Adipose tissue (tissue), 3 donors: ENCODE results near the gene SUCLG1. TPM values are rescaled to one million over a fixed set of nuclear protein-coding genes. Genes with fewer than 3 reads are reported as not detected.
"Not testable (repeated sequence)": the region's sequence is repeated elsewhere in the genome, so short reads cannot be mapped to it uniquely, and the experiment has no call there.

Experiments used
- H3K27ac ChIP-seq: one replicate; pipeline ENCODE4 v1.5.1; 2013; ENCODE audit warnings: low read depth, low read length
- WGBS, 3 donors: extraction: QIAGEN DNeasy Blood & Tissue Kit; methylation state at CpG; one replicate each; pipeline ENCODE4 v1.1.7; 2013; 5-methylcytosine and 5-hydroxymethylcytosine counted together
- polyA plus RNA-seq, 3 donors: library from polyadenylated mRNA; stranded (reverse); fragments of 200-250 nt; gene quantifications; one replicate each; pipeline ENCODE4 v1.2.3, GENCODE V29; 2013
- donor health status: healthy with polysubstance abuse.
- donor health status: Bipolar disorder and iron deficiency.
- donor health status: healthy.

Gene SUCLG1
- polyA plus RNA-seq, 3 donors = 71.7 to 152 (median 107) TPM

GRCh38 chr2:84435345-84436025 is 23.6 kb downstream of the SUCLG1 start:
- WGBS, 3 donors = 33 to 68% (median 57%) methylated on average over 6 of the region's 6 CpGs
- H3K27ac ChIP-seq = no peak overlapping the region

GRCh38 chr2:84429328-84429727 is 29.8 kb downstream of the SUCLG1 start:
- no peak overlapping the region for H3K27ac ChIP-seq
- WGBS, 3 donors = 92 to 100% (median 94%) methylated on average over 1 of the region's 1 CpG

GRCh38 chr2:84427235-84428138 is 31.6 kb downstream of the SUCLG1 start:
- 61 to 76% (median 71%) methylated on average over 2 of the region's 2 CpGs for WGBS, 3 donors
- H3K27ac ChIP-seq = no peak overlapping the region

- H3K27ac ChIP-seq = no peak overlapping the region
- 59 to 84% (median 80%) methylated on average over 3 of the region's 3 CpGs for WGBS, 3 donors
Observed at GRCh38 chr2:84425310-84425709, 33.8 kb downstream of the SUCLG1 start.

- H3K27ac ChIP-seq = no peak overlapping the region
Observed at GRCh38 chr2:84424152-84424551, 34.9 kb downstream of the SUCLG1 start.

GRCh38 chr2:84421791-84422190 is 37.3 kb downstream of the SUCLG1 start:
- WGBS, 3 donors = 76 to 100% (median 98%) methylated on average over 1 of the region's 1 CpG
- H3K27ac ChIP-seq = no peak overlapping the region

- WGBS, 3 donors = 81 to 94% (median 82%) methylated on average over 2 of the region's 2 CpGs
- H3K27ac ChIP-seq = no peak overlapping the region
Observed at GRCh38 chr2:84421197-84421596, 37.9 kb downstream of the SUCLG1 start.

- H3K27ac ChIP-seq = no peak overlapping the region
- WGBS, 3 donors = 82 to 89% (median 83%) methylated on average over 4 of the region's 4 CpGs
Observed at GRCh38 chr2:84417453-84418145, 41.5 kb downstream of the SUCLG1 start.

- 67 to 70% (median 69%) methylated on average over 2 of the region's 2 CpGs for WGBS, 3 donors
- no peak overlapping the region for H3K27ac ChIP-seq
Observed at GRCh38 chr2:84409531-84409930, 49.5 kb downstream of the SUCLG1 start.

GRCh38 chr2:84402111-84402510 is 57.0 kb downstream of the SUCLG1 start:
- 76 to 84% (median 80%) methylated on average over 3 of the region's 3 CpGs for WGBS, 3 donors
- H3K27ac ChIP-seq = not testable (repeated sequence)

GRCh38 chr2:84399839-84400238 is 59.2 kb downstream of the SUCLG1 start:
- WGBS, 3 donors = 92 to 100% (median 96%) methylated on average over 1 of the region's 1 CpG

GRCh38 chr2:84395820-84396219 is 63.3 kb downstream of the SUCLG1 start:
- WGBS, 3 donors = 48 to 60% (median 52%) methylated on average over 3 of the region's 3 CpGs
- H3K27ac ChIP-seq = no peak overlapping the region

More at GRCh38 chr2:84399839-84400238, 59.2 kb downstream of the SUCLG1 start:
- H3K27ac ChIP-seq = not testable (repeated sequence)

- WGBS, 3 donors = 46 to 64% (median 56%) methylated on average over 2 of the region's 2 CpGs
- no peak overlapping the region for H3K27ac ChIP-seq
Observed at GRCh38 chr2:84394628-84395027, 64.5 kb downstream of the SUCLG1 start.

- H3K27ac ChIP-seq = no peak overlapping the region
Observed at GRCh38 chr2:84393829-84394228, 65.3 kb downstream of the SUCLG1 start.

GRCh38 chr2:84389794-84390193 is 69.3 kb downstream of the SUCLG1 start:
- WGBS, 3 donors = 47 to 61% (median 48%) methylated on average over 1 of the region's 1 CpG
- H3K27ac ChIP-seq = no peak overlapping the region

- no peak overlapping the region for H3K27ac ChIP-seq
- 83 to 89% (median 85%) methylated on average over 9 of the region's 9 CpGs for WGBS, 3 donors
Observed at GRCh38 chr2:84388921-84389490, 70.1 kb downstream of the SUCLG1 start.

GRCh38 chr2:84388133-84388532 is 70.9 kb downstream of the SUCLG1 start:
- 59 to 63% (median 62%) methylated on average over 1 of the region's 1 CpG for WGBS, 3 donors
- no peak overlapping the region for H3K27ac ChIP-seq

- H3K27ac ChIP-seq = no peak overlapping the region
- WGBS, 3 donors = 8 to 19% (median 18%) methylated on average over 7 of the region's 7 CpGs
Observed at GRCh38 chr2:84386336-84387040, 72.6 kb downstream of the SUCLG1 start.
